CD4-positive, alpha-beta T cell treated with Interleukin-4 for 4 hours (primary cell): ENCODE results near the gene CCDC187.
"Not testable (repeated sequence)": the region's sequence is repeated elsewhere in the genome, so short reads cannot be mapped to it uniquely, and the experiment has no call there.

ENCODE experiments used
- DNase-seq: peaks from one replicate; pipeline ENCODE4 v3.0.0-alpha.2; 2020

CCDC187 gene

DNA sequence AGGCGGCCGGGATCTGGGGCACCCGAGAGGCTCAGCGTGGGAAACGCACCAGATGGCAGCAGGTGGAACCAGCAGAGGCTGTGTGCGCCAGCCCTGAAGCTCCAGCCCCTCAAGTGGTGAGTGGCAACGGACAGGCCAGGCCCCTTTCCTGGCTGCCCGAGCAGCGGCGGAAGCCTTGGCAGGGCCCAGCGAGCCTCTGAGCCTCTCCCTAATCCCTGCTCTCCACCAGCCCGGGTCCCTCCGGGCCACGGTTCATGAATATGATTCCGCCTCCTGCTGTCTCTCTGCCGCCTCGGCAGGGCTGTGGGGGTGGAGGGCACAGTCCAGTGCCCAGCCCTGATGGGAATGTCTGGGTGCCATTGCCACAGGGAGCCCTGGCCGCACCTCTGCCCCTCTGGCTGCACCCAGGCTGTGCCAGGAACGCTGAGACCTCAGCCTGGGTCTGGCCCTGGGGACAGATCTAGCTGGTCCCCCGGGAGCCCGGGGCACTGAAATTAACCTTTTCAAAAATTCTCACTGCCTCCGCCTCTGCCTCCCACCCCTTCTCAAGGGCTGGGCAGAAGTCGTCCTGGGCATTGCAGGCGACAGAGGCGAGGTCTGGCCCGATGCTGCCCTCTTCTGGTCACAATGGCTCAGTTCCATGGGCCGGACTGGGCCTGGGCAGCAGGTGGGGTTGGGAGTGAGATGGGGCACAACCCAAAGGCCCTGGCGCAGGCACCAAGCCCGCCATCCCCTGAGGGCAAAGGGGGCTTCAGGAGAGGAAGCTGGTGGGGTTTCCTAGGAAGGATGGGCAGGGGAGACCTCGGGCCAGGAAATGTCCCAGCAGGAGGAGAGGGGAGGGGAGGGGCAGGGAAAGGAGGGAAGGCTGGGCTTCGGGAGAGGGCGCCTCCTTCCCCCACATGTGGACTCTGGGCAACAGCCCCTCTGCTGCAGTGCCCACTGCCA, 20.3 kb downstream of the CCDC187 start:
- peak; percentile 58 for DNase-seq

DNA sequence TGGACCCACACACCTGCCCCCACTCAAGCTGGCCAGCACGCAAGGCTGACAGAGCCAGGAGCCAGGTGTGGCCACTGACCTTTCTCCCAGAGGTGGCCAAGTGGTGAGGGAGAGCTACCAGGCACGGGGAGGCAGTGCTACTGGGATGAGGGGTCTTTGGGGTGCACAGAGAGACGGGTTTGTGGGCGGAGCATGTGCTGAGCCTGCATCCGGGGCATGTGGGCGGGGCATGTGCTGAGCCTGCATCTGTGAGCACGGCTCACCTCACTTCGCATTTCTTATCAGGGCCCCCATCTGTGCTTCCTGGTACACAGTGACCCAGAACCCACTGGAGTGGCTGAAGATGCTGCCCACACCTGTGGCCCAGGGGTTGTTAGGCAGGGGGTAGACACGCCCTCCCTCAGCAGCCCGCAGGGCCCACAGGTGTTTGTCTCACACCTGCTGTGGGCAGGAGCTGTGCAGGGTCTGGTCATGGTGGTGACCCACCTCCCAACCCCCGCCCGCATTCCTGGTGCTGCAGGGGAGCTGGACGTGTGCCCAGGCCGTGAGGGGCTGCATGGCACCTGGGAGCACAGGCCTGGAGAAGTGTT, 21.5 kb downstream of the CCDC187 start:
- DNase-seq, result no peak

DNA sequence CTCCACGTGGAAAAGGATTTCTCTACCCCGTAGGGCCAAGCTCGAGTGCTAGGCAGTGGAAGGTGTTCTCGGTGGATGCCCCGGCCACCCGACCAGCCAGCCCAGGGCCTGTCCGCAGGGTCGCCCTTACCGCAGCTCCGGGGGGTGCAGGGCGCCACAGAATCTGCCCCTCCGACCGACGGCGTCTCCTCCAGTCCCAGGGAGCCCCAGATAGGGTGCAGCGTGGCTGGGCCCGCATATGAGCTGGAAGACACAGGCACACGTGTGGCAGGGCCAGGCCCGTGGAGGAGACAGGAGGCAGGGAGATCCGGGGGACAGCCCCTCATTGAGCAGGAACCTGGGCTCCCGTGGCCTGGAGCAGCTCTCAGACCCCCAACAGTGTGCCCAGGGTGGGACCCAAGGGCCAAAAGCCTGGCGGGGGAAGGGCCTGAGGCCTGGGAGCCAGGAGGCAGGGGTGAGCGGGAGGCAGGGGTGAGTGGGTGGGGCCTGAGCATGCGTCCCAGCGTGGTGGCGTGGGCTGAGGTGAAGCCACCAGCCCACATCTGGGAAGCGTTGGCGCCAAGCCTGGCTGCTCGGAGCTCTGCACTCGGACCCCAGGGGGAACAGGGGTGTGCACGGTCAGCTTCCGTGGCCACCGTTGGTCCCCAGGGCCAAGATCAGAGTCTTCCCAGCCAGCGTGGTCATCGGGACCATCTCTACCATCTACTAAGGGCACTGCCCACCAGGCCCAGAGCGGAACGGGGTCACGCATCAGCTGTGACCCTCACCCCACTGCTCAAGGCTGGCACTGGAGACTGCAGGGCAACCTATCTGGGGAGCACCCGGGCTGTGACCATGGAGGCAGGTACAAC, 22.2 kb downstream of the CCDC187 start:
- no peak for DNase-seq

- no peak for DNase-seq
Observed at GRCh38 chr9:136280535-136281315, 23.2 kb downstream of the CCDC187 start.

DNA sequence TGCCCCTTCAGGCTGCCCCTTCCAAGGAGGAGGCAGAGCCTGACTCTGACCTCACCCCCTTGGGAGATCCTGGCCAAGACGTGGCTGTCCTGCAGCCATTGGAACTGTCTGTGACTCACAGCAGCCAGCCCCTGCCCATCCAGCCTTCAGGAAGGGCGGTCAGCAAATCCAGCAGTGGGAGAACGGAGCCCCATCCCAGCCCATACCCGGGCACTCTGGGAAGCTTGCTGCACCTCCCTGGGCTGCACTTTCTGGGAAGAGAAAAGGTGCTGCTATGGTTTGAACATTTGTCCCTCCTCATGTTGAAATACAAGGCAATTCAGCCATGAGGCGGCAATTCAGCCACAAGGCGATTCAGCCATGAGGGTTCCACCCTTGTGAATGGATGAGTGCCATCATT, 24.4 kb downstream of the CCDC187 start:
- no peak for DNase-seq

- no peak for DNase-seq
Observed at GRCh38 chr9:136278894-136279293, 25.0 kb downstream of the CCDC187 start.

DNA sequence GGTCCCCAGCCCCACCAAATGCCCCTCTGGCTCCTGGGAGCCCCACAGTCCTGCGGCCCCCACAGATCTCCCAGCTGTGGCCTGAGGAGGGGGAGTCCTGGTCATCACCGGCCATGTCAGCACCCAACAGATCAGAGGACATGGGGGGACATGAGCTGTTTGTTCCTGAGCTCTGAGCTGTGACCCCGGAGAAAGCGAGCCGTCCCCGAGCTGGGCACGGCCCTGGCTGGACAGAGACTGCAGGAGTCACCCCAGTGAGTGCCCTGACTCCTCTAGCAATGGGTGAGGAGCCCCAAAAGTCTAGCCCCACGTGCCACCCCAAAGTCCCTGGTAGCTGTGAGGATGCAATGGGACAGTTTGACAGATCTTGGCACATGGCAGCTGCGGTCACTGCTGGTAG, 25.7 kb downstream of the CCDC187 start:
- DNase-seq, result no peak

DNA sequence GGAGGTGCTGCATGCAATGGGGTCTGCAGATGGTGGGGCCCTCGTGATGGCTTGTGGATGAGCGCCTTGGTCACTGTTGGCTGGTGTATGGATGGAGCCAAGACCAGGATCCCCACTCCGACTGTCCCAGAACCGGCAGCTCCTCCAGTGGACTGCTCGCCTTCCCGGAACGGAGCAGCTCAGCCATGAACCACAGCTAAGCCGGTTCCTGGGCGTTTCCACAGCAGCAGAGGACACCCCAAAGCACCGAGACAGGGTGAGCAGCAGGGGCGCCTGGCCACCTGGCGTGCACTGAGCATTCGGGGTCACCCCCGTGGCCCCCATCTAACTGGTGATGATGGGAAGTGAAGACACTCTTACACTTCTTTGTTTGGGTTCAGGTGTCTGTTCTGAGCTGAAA, 26.1 kb downstream of the CCDC187 start:
- DNase-seq, result no peak

GRCh38 chr9:136276716-136277115, 27.2 kb downstream of the CCDC187 start:
- DNase-seq, result no peak

- DNase-seq, result no peak
Observed at GRCh38 chr9:136275655-136276429, 28.1 kb downstream of the CCDC187 start.

- no peak for DNase-seq
Observed at GRCh38 chr9:136274786-136275654, 28.9 kb downstream of the CCDC187 start.

DNA sequence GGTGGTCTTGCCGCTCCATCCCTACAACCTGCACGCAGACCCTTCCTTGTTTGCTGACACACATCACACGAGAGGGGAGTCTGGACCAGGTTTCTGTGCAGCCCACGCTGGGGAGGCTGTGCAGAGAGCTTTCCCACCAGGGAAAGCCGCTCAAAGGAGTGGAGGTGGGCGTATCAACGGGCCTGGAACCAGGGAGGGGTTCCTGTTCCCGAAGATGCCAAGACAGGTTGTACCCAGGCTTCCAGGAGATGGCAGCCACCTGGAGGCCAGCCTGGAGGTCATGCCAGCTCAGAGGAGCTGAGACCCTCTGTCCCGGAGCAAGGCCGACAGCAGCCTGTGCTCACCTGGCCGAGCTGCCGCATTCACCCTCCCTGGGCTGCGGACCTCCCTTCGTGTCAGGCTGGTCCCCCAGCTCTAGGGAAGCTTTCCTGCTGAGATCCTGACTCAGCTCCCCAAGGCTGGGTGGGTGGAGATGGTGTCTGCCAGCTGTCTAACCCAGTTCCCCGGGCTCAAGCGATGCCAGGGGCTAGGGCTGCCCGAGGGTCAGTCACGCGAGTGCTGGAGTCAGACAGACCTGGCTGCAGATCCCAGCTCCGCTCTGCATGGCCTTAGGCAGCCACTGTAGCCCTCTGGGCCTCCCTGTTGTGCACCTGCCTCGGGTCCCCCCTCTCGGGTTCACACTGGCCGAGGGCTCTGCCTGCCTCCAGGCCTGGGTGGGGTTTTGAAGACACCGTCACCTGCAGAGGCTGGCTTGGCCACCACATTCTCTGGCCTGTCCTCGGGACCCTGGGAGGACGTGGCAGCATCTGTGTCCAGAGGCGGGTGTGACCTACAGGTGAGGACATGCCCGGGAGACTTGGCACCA, 29.7 kb downstream of the CCDC187 start:
- DNase-seq, result no peak

DNA sequence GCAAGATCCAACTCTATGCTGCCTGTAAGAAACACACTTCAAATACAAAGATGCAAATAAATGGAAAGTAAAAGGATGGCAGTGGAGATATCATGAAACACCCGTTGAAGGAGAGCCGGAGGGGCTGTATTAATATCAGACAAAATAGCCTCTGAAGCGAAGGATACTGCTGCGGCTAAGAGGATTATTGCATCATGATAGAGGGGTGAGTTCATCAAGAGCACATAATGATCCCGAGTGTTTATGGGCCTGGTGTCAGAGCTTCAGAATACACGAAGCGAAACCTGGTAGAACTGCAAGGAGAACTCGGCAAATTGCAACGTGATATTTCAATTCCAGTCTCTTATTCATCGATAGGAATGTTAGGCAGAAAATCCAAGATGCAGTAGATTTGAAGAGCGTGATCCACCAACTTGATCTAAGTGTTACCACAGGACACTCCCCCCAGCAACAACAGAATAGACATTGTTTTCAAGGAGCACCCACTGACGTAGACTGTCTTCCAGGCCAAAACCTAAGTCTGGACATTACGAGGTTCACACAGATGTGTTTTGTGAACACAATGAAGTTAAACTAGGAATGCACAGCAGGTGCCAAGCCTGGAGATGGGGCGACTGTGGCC, 30.5 kb downstream of the CCDC187 start:
- DNase-seq, result no peak

DNA sequence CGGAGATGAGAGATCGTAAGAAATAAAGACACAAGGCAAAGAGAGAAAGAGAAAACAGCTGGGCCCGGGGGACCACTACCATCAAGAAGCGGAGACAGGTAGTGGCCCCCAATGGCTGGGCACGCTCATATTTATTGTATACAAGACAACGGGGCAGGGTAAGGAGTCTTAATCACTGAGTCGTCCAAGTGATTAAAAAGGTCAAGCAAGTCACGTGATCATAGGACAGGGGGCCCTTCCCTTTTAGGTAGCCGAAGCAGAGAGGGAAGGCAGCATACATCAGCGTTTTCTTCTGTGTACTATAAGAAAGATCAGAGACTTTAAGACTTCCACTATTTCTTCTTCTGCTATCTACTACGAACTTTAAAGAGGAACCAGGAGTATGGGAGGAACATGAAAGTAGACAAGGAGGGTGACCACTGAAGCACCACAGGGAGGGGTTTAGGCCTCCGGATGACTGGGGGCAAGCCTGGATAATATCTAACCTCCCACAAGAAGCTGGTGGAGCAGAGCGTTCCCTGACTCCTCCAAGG, 33.7 kb downstream of the CCDC187 start:
- DNase-seq, result no peak

DNA sequence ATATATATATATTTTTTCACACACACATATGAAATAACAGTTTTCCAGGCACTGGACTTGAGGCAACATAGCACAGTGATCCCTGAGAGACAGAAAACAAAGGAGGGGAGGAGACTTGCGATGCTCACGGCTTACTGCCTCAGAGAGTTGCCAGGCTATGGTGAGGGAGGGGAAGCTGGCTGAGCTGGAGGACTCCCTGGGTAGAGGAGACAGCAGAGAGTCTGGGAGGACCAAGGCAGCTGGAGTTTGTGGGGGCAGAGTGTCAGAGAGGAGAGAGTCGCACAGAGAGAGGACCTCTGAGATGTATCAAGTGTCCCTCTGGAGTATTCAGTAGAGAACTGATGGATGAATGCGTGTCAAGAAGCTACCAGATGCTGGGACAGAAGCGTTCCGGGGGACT, 35.2 kb downstream of the CCDC187 start:
- no peak for DNase-seq

DNA sequence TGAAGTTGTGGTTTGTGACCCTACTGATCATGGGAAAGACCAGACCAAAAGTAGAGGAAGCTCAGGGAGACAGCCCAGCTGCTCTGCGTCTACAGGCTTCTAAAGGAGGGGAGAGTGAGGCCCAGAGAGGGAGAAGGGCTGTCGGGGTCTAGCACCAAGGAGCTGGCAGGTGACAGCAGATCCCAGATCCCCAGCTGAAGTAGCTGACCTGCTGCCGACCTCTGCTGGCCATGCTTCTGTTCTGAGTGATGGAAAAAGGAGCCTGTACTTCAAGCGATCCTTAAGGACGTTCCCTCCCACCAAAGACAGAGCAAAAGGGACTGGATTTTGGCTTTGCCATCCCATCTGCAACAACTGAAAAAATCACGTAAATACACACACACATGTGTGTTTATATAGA, 35.6 kb downstream of the CCDC187 start:
- DNase-seq, result no peak

DNA sequence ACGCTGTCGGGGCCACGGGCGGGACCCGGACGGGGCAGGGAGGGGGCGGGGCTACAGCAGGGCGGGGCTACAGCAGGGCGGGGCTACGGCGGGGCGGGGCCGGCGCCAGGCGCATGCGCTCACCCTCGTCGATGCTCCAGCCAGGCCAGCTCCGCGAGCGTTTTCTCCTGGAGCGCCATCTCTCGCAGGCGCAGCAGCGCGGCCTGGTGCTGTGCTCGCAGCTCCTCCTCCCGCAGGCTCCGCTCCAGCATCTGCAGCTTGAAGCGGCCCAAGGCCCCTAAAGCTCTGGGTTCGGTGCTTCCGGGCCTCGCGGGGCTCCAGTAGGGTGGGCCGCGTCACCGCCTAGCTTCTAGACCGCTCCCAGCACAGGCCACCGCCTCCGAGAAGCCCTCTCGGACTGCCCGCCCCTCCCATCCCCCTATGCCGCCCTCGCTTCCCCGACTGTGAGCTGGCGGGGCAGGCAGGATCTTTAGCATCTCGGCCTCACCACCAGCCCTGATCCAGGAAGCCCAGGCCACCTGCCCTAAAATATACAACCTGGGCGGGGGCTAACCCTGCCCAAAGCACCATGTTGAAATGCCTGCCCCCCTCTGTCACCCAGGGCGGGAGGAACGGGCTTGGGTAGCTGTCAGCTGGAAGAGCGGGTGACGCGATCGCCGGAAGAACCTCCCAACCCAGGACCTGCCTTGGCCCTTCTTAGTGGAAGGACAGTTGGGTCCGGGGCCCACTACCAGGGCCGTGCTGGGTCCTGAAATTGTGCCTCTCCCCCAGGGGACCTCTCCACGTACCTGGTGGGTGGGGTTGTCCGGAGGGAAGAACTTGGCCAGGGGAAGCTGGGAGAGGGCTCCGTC, 36.4 kb downstream of the CCDC187 start:
- DNase-seq, result peak; percentile 81

GRCh38 chr9:136266641-136267040, 37.3 kb downstream of the CCDC187 start:
- not testable (repeated sequence) for DNase-seq
